A549 (cell line): Measurements from ENCODE around the gene FHIT. TPM values are rescaled to one million over a fixed set of nuclear protein-coding genes. Genes with fewer than 3 reads are reported as not detected.

Experiments
- ATAC-seq, 2 experiments: fragments of 200-7000 bp in 1 of 2; fragments of >200 bp in 1 of 2; cut with Nextera tagmentation in 1 of 2; cut with Tn5 transposase in 1 of 2; 3 replicates each; pipeline versions ENCODE4 v1.8.0 to v1.9.1; 2018 to 2020; ENCODE audit warnings: mild to moderate bottlenecking in 1 of 2, moderate library complexity in 1 of 2
- CTCF ChIA-PET: fragments of 300-600 bp; sonication (Branson Sonifier 250); formaldehyde crosslinking; extraction: SDS; loops from one replicate; lab custom pipeline; 2021; ENCODE audit warnings: antibody characterized with exemption, inconsistent platforms; lab: Yijun Ruan, JAX
- POLR2A ChIA-PET: fragments of 350-600 bp; formaldehyde crosslinking; extraction: SDS; loops from one replicate; lab custom pipeline; 2021; ENCODE audit warnings: antibody characterized with exemption, inconsistent platforms; lab: Yijun Ruan, JAX
- DNase-seq, 2 experiments: peaks; one replicate each; pipeline versions ENCODE4 v3.0.0 to v3.0.0-alpha.2; 2011 to 2016; ENCODE audit warnings: low read depth in 1 of 2, low spot score in 1 of 2
- FAIRE-seq: peaks from 2 replicates; lab custom pipeline; 2011; peaks lifted over from hg19 to GRCh38; lab: Jason Lieb, UNC
- H3K27ac ChIP-seq, 2 experiments: fragments of >200 bp; sonication (Bioruptor Twin); formaldehyde crosslinking; 3 replicates each; pipeline ENCODE4 v1.5.1; 2016 to 2017
- H3K4me1 ChIP-seq: fragments of >200 bp; sonication (Bioruptor Twin); formaldehyde crosslinking; 3 replicates; pipeline ENCODE4 v1.6.1; 2016
- H3K4me2 ChIP-seq: fragments of >200 bp; sonication (Bioruptor Twin); formaldehyde crosslinking; 3 replicates; pipeline ENCODE4 v1.6.1; 2016
- H3K4me3 ChIP-seq: fragments of >200 bp; sonication (Bioruptor Twin); formaldehyde crosslinking; 3 replicates; pipeline ENCODE4 v1.5.1; 2016
- H3K9me3 ChIP-seq: fragments of >200 bp; sonication (Bioruptor Twin); formaldehyde crosslinking; 3 replicates; pipeline ENCODE4 v1.6.1; 2016
- BHLHE40 ChIP-seq: IDR thresholded peaks from 2 replicates; pipeline ENCODE4 v1.6.1; 2012; ENCODE audit warnings: low read depth, low read length, inconsistent platforms
- CBX2 ChIP-seq: fragments of 200-600 bp; sonication (generic); IDR thresholded peaks from 2 replicates; pipeline ENCODE4 v1.6.1; 2016; ENCODE audit warnings: low read depth, mild to moderate bottlenecking, borderline replicate concordance
- CEBPB ChIP-seq, 2 experiments: fragments of >200 bp in 1 of 2; sonication (Bioruptor Twin) in 1 of 2; formaldehyde crosslinking in 1 of 2; IDR thresholded peaks; 2 replicates each; pipeline ENCODE4 v1.6.1; 2012 to 2016
- EP300 ChIP-seq, 2 experiments: fragments of >200 bp; sonication (Bioruptor Twin); formaldehyde crosslinking; IDR thresholded peaks; 2 replicates in 1 of 2; 3 replicates in 1 of 2; pipeline ENCODE4 v1.6.1; 2016 to 2017
- FOSL2 ChIP-seq, 2 experiments: fragments of 450-650 bp in 1 of 2; fragments of >200 bp in 1 of 2; sonication (Bioruptor Twin) in 1 of 2; formaldehyde crosslinking; IDR thresholded peaks; 2 replicates each; pipeline versions ENCODE4 v1.5.0 to v1.6.1; 2016 to 2020; ENCODE audit warnings: mild to moderate bottlenecking in 1 of 2, moderate library complexity in 1 of 2
- HDAC2 ChIP-seq: fragments of 200-600 bp; sonication (generic); IDR thresholded peaks from 2 replicates; pipeline ENCODE4 v1.6.1; 2016
- HOXA7 ChIP-seq: fragments of 250-450 bp; sonication (Bioruptor Pico); IDR thresholded peaks from 2 replicates; pipeline ENCODE4 v1.5.0; 2020; ENCODE audit warnings: mild to moderate bottlenecking, moderate library complexity
- HOXB13 ChIP-seq: fragments of 250-450 bp; sonication (Bioruptor Pico); IDR thresholded peaks from 2 replicates; pipeline ENCODE4 v1.5.0; 2020; ENCODE audit warnings: low read depth, mild to moderate bottlenecking, moderate library complexity
- HOXB5 ChIP-seq: fragments of 250-450 bp; sonication (Bioruptor Pico); IDR thresholded peaks from 2 replicates; pipeline ENCODE4 v1.5.0; 2020; ENCODE audit warnings: mild to moderate bottlenecking, moderate library complexity
- JUNB ChIP-seq: fragments of >200 bp; sonication (Bioruptor Twin); formaldehyde crosslinking; IDR thresholded peaks from 2 replicates; pipeline ENCODE4 v1.6.1; 2016
- MAFK ChIP-seq: fragments of 450-650 bp; IDR thresholded peaks from 2 replicates; pipeline ENCODE4 v1.6.1; 2014; ENCODE audit not compliant: partially characterized antibody
- MAX ChIP-seq: IDR thresholded peaks from 2 replicates; pipeline ENCODE4 v1.6.1; 2012
- MAZ ChIP-seq: fragments of 150-350 bp; IDR thresholded peaks from 2 replicates; pipeline ENCODE4 v1.6.1; 2014; ENCODE audit warnings: antibody characterized with exemption, low read depth, low read length, borderline replicate concordance
- NR3C1 ChIP-seq: fragments of >200 bp; sonication (Bioruptor Twin); formaldehyde crosslinking; IDR thresholded peaks from 3 replicates; pipeline ENCODE4 v1.6.1; 2017
- PHF8 ChIP-seq: fragments of 200-600 bp; sonication (generic); IDR thresholded peaks from 2 replicates; pipeline ENCODE4 v1.6.1; 2016; ENCODE audit warnings: low read depth, mild to moderate bottlenecking, antibody characterized with exemption, moderate library complexity, borderline replicate concordance
- POLR2AphosphoS2 ChIP-seq: conservative IDR thresholded peaks from 2 replicates; pipeline ENCODE4 v1.6.1; 2012; ENCODE audit warnings: low read length, improper control_type of control experiment, inconsistent platforms
- RCOR1 ChIP-seq: fragments of 150-350 bp; IDR thresholded peaks from 2 replicates; pipeline ENCODE4 v1.6.1; 2014; ENCODE audit warnings: antibody characterized with exemption, low read length, low read depth
- RFX5 ChIP-seq: fragments of 450-650 bp; IDR thresholded peaks from 2 replicates; pipeline ENCODE4 v1.7.1; 2014; ENCODE audit warnings: antibody characterized with exemption, mild to moderate bottlenecking, moderate library complexity
- RNF2 ChIP-seq: fragments of 200-600 bp; sonication (generic); IDR thresholded peaks from 2 replicates; pipeline ENCODE4 v1.6.1; 2016; ENCODE audit warnings: low read depth, mild to moderate bottlenecking, antibody characterized with exemption, moderate library complexity, borderline replicate concordance
- TFCP2L1 ChIP-seq: fragments of 250-450 bp; sonication (Bioruptor Pico); IDR thresholded peaks from 2 replicates; pipeline ENCODE4 v1.5.0; 2021; ENCODE audit warnings: mild to moderate bottlenecking
- WGBS: methylation state at CpG from one replicate; pipeline ENCODE4 v1.1.6; 2017; ENCODE audit errors: missing lambda C conversion rate; 5-methylcytosine and 5-hydroxymethylcytosine counted together
- polyA plus RNA-seq, 4 experiments: library from polyadenylated mRNA; depleted of rRNA in 3 of 4; stranded (reverse); fragments of >200 nt; fragmentation: RNase III in 1 of 4; extraction: RNeasy Plus Mini Kit Qiagen cat#74134 plus additional on column Dnase treatment in 1 of 4; gene quantifications; 2 replicates in 3 of 4; 3 replicates in 1 of 4; pipeline ENCODE4 v1.2.3, GENCODE V29; 2011 to 2017
- TF ChIP-seq, protein P1 (sequence below): fragments of 250-450 bp; sonication (Bioruptor Pico); IDR thresholded peaks from 2 replicates; pipeline ENCODE4 v1.5.0; 2020; ENCODE audit warnings: low read depth, mild to moderate bottlenecking, moderate library complexity
- TF ChIP-seq, protein P2 (sequence below): fragments of >200 bp; sonication (Bioruptor Twin); formaldehyde crosslinking; IDR thresholded peaks from 3 replicates; pipeline ENCODE4 v1.5.1; 2016

The FHIT gene
- polyA plus RNA-seq, 2 of the 4 experiments (the other 2 are of a cell fraction): 0.76 to 0.92 TPM

- ATAC-seq: no peak
- POLR2A ChIA-PET: no interaction called here
- H3K4me2 ChIP-seq: no peak overlapping the region
- H3K27ac ChIP-seq: no peak overlapping the region
- no peak for TF ChIP-seq RNF2
- TF ChIP-seq, all 56 proteins: peak for 0
- CTCF ChIA-PET: no interaction called here
- Histone ChIP-seq H3K4me3 (no peak overlapping the region), H3K9me3 (no peaks in the 10 kb centered on the region), H3K4me1 (no peaks in the 10 kb centered on the region)
- WGBS: 15% methylated on average over 2 of the region's 2 CpGs
- FAIRE-seq: no peak
- DNase-seq: no peak
These were observed 27.5 kb upstream of the FHIT start for GRCh38 chr3:61278713-61279112.

- DNase-seq (no peak), FAIRE-seq (no peak)
- no peaks in the 10 kb centered on the region for H3K9me3 ChIP-seq
- TF ChIP-seq RFX5: no peak
- TF ChIP-seq, all 56 proteins: peak for 0
- CTCF ChIA-PET: no interaction called here
- H3K4me1 ChIP-seq: no peaks in the 10 kb centered on the region
- POLR2A ChIA-PET: no interaction called here
- H3K27ac ChIP-seq: no peak overlapping the region
- H3K4me3 ChIP-seq: no peak overlapping the region
- 0% methylated on average over 2 of the region's 2 CpGs for WGBS
- no peak overlapping the region for H3K4me2 ChIP-seq
- no peak for ATAC-seq
These were observed 26.2 kb upstream of the FHIT start for GRCh38 chr3:61277411-61277810.

- no peak for ATAC-seq
These were observed 18.2 kb upstream of the FHIT start for GRCh38 chr3:61269435-61269834.

GRCh38 chr3:61268644-61269043, 17.4 kb upstream of the FHIT start:
- no peaks in the 10 kb centered on the region for H3K4me1 ChIP-seq
- ChIA-PET POLR2A (no interaction called here), CTCF (interaction anchor here (0.7 kb wide), 1 partner anchor 110 kb away, joined by 3 read pairs; no protein-coding TSS in a partner anchor)
- DNase-seq (no peak), ATAC-seq (no peak), FAIRE-seq (no peak)
- 39% methylated on average over 2 of the region's 2 CpGs for WGBS
- no peak overlapping the region for H3K4me2 ChIP-seq
- no peak overlapping the region for H3K27ac ChIP-seq
- no peak overlapping the region for H3K4me3 ChIP-seq
- TF ChIP-seq JUNB (no peak), HOXB13 (CRISPR knock-in tag) (no peak), MAX (no peak), CBX2 (no peak), HDAC2 (no peak), RFX5 (no peak), BHLHE40 (no peak), HOXB5 (no peak), MAFK (no peak), MAZ (no peak), PHF8 (no peak), CEBPB (IDR thresholded peaks at IDR 0.05) (no peak), HOXA7 (no peak), NR3C1 (no peak), POLR2AphosphoS2 (no peak)
- TF ChIP-seq, protein P1, sequence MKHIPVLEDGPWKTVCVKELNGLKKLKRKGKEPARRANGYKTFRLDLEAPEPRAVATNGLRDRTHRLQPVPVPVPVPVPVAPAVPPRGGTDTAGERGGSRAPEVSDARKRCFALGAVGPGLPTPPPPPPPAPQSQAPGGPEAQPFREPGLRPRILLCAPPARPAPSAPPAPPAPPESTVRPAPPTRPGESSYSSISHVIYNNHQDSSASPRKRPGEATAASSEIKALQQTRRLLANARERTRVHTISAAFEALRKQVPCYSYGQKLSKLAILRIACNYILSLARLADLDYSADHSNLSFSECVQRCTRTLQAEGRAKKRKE: no peak
- TF ChIP-seq, protein P2, sequence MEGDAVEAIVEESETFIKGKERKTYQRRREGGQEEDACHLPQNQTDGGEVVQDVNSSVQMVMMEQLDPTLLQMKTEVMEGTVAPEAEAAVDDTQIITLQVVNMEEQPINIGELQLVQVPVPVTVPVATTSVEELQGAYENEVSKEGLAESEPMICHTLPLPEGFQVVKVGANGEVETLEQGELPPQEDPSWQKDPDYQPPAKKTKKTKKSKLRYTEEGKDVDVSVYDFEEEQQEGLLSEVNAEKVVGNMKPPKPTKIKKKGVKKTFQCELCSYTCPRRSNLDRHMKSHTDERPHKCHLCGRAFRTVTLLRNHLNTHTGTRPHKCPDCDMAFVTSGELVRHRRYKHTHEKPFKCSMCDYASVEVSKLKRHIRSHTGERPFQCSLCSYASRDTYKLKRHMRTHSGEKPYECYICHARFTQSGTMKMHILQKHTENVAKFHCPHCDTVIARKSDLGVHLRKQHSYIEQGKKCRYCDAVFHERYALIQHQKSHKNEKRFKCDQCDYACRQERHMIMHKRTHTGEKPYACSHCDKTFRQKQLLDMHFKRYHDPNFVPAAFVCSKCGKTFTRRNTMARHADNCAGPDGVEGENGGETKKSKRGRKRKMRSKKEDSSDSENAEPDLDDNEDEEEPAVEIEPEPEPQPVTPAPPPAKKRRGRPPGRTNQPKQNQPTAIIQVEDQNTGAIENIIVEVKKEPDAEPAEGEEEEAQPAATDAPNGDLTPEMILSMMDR: no peak
- no peaks in the 10 kb centered on the region for H3K9me3 ChIP-seq

More at GRCh38 chr3:61269435-61269834, 18.2 kb upstream of the FHIT start:
- CTCF ChIA-PET: no interaction called here
- no peak for FAIRE-seq
- no peak for DNase-seq
- no peaks in the 10 kb centered on the region for H3K4me1 ChIP-seq
- no peak overlapping the region for H3K4me3 ChIP-seq
- H3K27ac ChIP-seq: no peak overlapping the region
- no peaks in the 10 kb centered on the region for H3K9me3 ChIP-seq
- POLR2A ChIA-PET: no interaction called here
- TF ChIP-seq TFCP2L1 (CRISPR knock-in tag) (no peak), RCOR1 (no peak), EP300 (IDR thresholded peaks at IDR 0.05) (no peak), RFX5 (no peak), FOSL2 (IDR thresholded peaks at IDR 0.05) (no peak), FOSL2 (CRISPR knock-in tag; IDR thresholded peaks at IDR 0.05) (no peak), BHLHE40 (no peak), MAZ (no peak), HOXB13 (CRISPR knock-in tag) (no peak)
- 24% methylated on average over 5 of the region's 6 CpGs for WGBS
- no peak overlapping the region for H3K4me2 ChIP-seq
